Thyroid gland (tissue), 4 donors: Measurements from ENCODE around the gene LDLRAD3. TPM values are rescaled to one million over a fixed set of nuclear protein-coding genes. Genes with fewer than 3 reads are reported as not detected.

Source experiments
- DNase-seq, 2 donors: peaks; one replicate each; pipeline ENCODE4 v3.0.0-alpha.2; 2019
- H3K27ac ChIP-seq, 3 donors: fragments of 200-600 bp; sonication (generic); 1 replicate in 2 of 3; 2 replicates in 1 of 3; pipeline ENCODE4 v1.5.1; 2016 to 2019; ENCODE audit warnings: mild to moderate bottlenecking in 1 of 3, moderate library complexity in 1 of 3
- H3K27me3 ChIP-seq: fragments of 200-600 bp; sonication (generic); one replicate; pipeline ENCODE4 v1.5.1; 2019
- H3K36me3 ChIP-seq, 2 donors: fragments of 200-600 bp; sonication (generic); one replicate each; pipeline ENCODE4 v1.5.1; 2016 to 2019
- H3K4me1 ChIP-seq, 2 donors: fragments of 200-600 bp; sonication (generic); one replicate each; pipeline ENCODE4 v1.5.1; 2017 to 2019
- H3K4me3 ChIP-seq, 3 donors: fragments of 200-600 bp; sonication (generic); replicated peaks in 1 of 3; 1 replicate in 2 of 3; 2 replicates in 1 of 3; pipeline ENCODE4 v1.5.1; 2016; ENCODE audit warnings: mild to moderate bottlenecking in 1 of 3
- H3K9me3 ChIP-seq: fragments of 200-600 bp; sonication (generic); one replicate; pipeline ENCODE4 v1.5.1; 2017
- POLR2A ChIP-seq, 2 donors: fragments of 450-650 bp; IDR thresholded peaks; one replicate each; pipeline ENCODE4 v1.6.1; 2017; ENCODE audit warnings: antibody characterized with exemption in 2 of 2, mild to moderate bottlenecking in 2 of 2, moderate library complexity in 1 of 2
- WGBS, 2 donors: methylation state at CpG; one replicate each; pipeline ENCODE4 v1.1.5; 2017; 5-methylcytosine and 5-hydroxymethylcytosine counted together
- intact Hi-C: fragments of 100-400 bp; cut with DNase I; formaldehyde crosslinking; loops from one replicate; pipeline ENCODE4 v1.15.1; 2023
- total RNA-seq, 4 donors: library from RNA; depleted of rRNA; stranded (reverse); fragments of >200 nt; gene quantifications; one replicate each; pipeline ENCODE4 v1.2.3, GENCODE V29; 2016
- TF ChIP-seq, protein P1 (sequence below), 6 experiments: fragments of 200-600 bp in 3 of 6; fragments of 450-650 bp in 3 of 6; sonication (generic) in 3 of 6; IDR thresholded peaks; one replicate each; pipeline ENCODE4 v1.5.1; 2016 to 2019; ENCODE audit warnings: antibody characterized with exemption in 6 of 6, mild to moderate bottlenecking in 2 of 6, inconsistent platforms in 1 of 6, moderate library complexity in 1 of 6

The LDLRAD3 gene
- total RNA-seq, 4 donors from 2014 or later = 3.6 to 9.3 (median 6.2) TPM

DNA sequence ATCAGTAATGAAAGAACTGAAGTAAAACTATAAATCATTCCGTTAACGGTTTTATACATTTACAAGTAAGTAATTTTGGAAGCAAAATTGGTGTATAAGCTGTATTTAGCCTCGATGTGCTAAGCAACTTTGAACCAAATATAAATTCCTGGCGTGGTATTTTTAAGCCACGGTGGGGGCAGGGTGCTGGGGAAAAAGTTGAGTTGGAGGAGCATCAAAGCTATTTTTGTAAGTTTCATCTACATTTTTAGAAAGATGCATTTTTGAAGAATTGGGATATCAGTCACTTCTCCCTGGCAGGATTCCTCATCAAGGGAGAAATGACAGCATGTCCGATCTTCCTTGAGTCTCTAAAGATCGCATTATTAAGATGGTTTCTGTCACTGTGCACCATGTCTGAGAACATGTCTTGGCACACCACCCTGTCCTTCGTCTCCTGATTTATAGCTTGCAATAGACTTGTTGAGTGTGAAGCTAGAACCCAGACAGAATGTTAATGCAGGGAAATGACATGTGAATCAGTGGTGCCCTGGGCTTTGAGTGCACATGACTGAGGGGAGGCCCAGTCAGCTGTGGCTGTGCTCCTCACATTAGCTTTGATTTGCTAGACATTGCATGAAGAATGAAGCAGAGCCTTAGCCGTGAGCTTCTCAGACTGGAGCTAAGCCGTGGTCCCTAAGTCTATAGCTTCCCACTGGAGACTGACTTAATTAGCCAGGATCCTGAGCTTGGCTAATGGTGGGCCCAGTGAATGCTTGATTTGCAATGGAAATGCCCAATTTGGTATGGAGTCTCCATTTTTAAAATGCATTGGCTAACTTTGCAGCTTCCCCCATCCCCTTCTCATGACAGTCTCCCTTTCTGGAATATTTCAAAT, 218.4 kb downstream of the LDLRAD3 start:
- H3K9me3 ChIP-seq = no peaks in the 10 kb centered on the region
- TF ChIP-seq POLR2A (IDR thresholded peaks at IDR 0.05) = no peak
- H3K27me3 ChIP-seq = no peaks in the 10 kb centered on the region
- H3K4me1 ChIP-seq = no peaks in the 10 kb centered on the region
- whole genome bisulfite sequencing, 2 donors = 76 to 86% methylated on average over 9 to 10 of the region's 10 CpGs
- H3K27ac ChIP-seq = no peak overlapping the region
- DNase-seq = no peak
- H3K4me3 ChIP-seq = no peak overlapping the region
- intact Hi-C loops = no loop called here
- H3K36me3 ChIP-seq = no peaks in the 10 kb centered on the region

DNA sequence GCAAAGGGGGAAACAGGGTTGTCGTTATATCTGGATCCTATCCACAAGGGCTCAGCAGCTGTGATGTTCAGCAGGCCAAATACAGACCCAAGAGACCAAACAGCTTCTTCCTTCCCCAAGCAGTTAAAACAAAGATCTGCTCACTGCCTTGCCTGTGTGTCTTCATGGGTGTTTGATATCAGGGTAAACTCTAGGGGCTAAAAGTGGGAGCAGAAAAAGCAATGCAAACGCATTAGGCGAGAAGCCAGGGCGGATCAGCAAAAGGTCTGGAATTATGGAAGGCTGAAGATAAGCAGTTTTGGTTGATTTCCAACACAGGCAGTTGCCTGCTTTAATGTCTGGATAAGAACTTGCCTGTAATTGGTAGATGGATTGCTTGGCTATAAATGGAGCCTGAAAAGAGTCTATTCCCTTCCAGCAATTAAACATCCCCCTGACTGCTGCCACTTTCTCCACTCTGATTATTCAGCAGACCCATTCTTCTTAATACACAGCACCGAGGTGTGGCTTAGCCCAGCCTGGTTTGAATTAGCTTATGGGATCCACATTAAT, 219.1 kb downstream of the LDLRAD3 start:
- TF ChIP-seq, protein P1, sequence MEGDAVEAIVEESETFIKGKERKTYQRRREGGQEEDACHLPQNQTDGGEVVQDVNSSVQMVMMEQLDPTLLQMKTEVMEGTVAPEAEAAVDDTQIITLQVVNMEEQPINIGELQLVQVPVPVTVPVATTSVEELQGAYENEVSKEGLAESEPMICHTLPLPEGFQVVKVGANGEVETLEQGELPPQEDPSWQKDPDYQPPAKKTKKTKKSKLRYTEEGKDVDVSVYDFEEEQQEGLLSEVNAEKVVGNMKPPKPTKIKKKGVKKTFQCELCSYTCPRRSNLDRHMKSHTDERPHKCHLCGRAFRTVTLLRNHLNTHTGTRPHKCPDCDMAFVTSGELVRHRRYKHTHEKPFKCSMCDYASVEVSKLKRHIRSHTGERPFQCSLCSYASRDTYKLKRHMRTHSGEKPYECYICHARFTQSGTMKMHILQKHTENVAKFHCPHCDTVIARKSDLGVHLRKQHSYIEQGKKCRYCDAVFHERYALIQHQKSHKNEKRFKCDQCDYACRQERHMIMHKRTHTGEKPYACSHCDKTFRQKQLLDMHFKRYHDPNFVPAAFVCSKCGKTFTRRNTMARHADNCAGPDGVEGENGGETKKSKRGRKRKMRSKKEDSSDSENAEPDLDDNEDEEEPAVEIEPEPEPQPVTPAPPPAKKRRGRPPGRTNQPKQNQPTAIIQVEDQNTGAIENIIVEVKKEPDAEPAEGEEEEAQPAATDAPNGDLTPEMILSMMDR (IDR thresholded peaks at IDR 0.05) = no peak
- no peak for TF ChIP-seq POLR2A (IDR thresholded peaks at IDR 0.05)
- no peak for DNase-seq
- H3K27me3 ChIP-seq = no peaks in the 10 kb centered on the region
- no peaks in the 10 kb centered on the region for H3K4me1 ChIP-seq
- H3K36me3 ChIP-seq = no peaks in the 10 kb centered on the region
- intact Hi-C loops = no loop called here
- WGBS, 2 donors = 65 to 68% methylated on average over 5 of the region's 5 CpGs
- H3K9me3 ChIP-seq = no peaks in the 10 kb centered on the region
- no peak overlapping the region for H3K4me3 ChIP-seq
- no peak overlapping the region for H3K27ac ChIP-seq

DNA sequence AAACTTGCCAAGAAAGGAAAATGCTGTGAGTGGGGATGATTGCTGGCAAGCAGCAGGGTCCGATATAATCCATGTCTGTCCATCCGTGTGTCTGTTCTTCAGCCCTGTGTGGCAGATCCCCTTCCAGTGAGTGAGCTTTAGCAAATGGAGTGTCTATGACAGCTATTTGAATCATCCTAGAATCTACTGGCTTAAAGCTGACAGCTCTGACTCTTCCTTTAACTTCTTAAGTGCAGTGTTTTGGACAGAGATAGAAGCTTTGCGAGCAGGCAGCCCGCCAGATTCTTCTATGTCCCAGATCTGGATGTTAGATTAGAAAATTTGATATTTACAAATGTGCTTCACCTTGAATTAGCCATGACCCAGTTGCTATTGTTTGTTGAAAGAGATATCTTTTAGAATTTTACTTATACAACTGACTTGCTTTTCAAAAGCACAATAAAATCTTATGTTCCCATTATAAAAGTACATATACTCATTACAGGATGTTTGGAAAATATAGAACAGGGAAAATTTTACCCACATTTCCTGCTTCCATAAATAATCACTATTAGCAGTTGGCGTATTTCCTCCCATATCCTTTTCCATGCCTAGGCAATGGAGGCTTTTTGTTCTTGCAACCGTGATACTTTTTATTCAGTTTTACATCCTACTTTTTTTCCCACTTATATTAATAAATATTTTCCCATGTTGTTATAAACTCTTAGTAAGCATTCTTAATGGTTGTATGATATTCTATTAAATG, 220.8 kb downstream of the LDLRAD3 start:
- H3K9me3 ChIP-seq = no peaks in the 10 kb centered on the region
- 83 to 84% methylated on average over 6 of the region's 6 CpGs for WGBS, 2 donors
- intact Hi-C loops = no loop called here

DNA sequence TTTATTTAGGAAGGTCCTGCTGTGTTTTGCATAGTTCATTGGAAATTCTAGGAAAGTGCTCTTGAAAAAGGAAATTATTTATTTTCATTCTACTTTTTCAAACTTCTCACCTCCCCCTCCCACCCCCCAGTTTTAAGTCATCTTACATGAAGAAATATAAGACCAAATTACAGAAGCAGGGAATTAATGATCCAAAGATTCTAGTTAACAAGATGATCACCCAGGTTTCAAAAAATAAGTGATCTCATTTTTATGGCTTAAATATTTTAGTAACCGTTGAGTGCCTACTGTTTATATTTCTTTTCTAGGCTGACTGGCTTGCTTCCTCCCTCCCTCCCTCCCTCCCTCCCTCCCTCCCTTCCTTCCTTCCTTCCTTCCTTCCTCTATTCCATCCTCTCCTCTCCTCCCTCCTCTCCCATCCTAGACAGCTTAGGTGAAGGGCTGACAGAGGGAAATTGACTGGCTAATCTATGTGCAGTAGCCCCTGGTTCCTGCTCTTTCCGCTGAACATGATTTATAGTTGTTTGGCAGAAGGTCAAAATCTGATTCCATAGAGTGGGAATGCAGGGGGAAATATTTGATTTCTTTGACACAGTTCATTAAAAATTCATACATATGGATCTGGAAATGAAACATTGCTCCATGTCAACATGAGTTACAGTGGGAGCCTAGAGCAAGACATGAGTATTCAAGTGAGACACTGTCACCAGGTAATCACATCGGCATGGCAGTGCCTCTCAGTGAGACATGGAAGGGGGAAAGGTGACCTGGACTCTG, 221.9 kb downstream of the LDLRAD3 start:
- Histone ChIP-seq H3K27me3 (no peaks in the 10 kb centered on the region), H3K4me3 (no peak overlapping the region), H3K9me3 (no peaks in the 10 kb centered on the region), H3K36me3 (no peaks in the 10 kb centered on the region), H3K4me1 (no peaks in the 10 kb centered on the region), H3K27ac (no peak overlapping the region)
- no peak for TF ChIP-seq POLR2A (IDR thresholded peaks at IDR 0.05)
- TF ChIP-seq, protein P1 (IDR thresholded peaks at IDR 0.05) = no peak
- intact Hi-C loops = no loop called here
- 70 to 72% methylated on average over 3 of the region's 3 CpGs for WGBS, 2 donors
- DNase-seq = no peak

More for the DNA sequence above, 220.8 kb downstream of the LDLRAD3 start:
- H3K27ac ChIP-seq = no peak overlapping the region
- TF ChIP-seq POLR2A (IDR thresholded peaks at IDR 0.05) = no peak
- TF ChIP-seq, protein P1 (IDR thresholded peaks at IDR 0.05) = no peak
- H3K4me3 ChIP-seq = no peak overlapping the region
- no peaks in the 10 kb centered on the region for H3K36me3 ChIP-seq
- DNase-seq = no peak
- H3K4me1 ChIP-seq = no peaks in the 10 kb centered on the region
- H3K27me3 ChIP-seq = no peaks in the 10 kb centered on the region

DNA sequence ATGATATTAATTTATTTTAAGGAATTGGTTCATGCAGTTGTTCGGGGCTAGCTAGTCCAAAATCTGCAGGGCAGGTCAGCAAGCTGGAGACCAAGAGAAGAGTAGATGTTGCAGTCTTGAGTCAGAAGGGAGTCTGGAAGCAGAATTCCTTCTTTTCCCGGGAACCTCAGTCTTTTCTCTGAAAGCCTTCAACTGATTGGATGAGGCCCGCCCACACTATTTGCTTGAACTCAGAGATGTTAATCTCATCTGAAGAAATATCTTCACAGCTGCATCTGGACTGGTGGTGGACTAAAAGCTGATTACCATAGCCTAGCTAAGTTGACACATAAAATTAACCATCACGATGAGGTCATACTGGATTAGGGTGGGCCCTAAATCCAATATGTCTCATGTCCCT, 223.2 kb downstream of the LDLRAD3 start:
- 90 to 95% methylated on average over 4 of the region's 4 CpGs for WGBS, 2 donors
- no peaks in the 10 kb centered on the region for H3K9me3 ChIP-seq
- no peak overlapping the region for H3K4me3 ChIP-seq
- no peaks in the 10 kb centered on the region for H3K36me3 ChIP-seq
- TF ChIP-seq, protein P1 (IDR thresholded peaks at IDR 0.05) = no peak
- no peaks in the 10 kb centered on the region for H3K4me1 ChIP-seq
- H3K27ac ChIP-seq = no peak overlapping the region
- intact Hi-C loops = no loop called here
- H3K27me3 ChIP-seq = no peaks in the 10 kb centered on the region
- DNase-seq = no peak
